Measurements from ENCODE around the gene ACSF3.

The ACSF3 gene

DNA sequence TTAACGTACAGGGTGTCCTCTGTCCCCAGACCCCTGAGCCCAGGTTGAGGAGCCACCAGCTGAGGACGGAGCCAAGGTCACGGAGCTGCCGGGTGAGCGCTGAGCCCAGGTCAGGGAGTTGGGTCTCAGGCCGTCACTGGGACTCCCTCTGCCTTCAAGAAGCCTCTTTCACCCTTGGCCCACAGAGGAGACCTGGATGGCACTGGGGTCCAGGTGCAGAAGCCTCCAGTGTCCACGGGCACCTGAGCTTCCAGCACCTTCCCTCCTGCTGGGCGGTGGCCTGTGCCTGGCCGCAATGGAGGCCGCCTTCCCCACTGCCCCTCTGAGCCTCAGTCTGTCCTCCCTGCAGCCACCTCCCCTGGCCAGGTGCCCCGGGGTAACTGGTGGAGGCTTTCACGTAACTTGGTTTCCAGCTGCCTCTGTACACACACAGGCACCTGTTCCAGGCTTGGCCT is 46.3 kb downstream of the ACSF3 start:
- H3K9ac ChIP-seq: no peak overlapping the region
- no peak overlapping the region for H3K4me3 ChIP-seq (ENCODE audit: low read depth, low read length)
- H3K79me2 ChIP-seq: peaks cover 2% of the 10 kb centered on the region
- no peaks in the 10 kb centered on the region for H3K36me3 ChIP-seq (ENCODE audit: control insufficient read depth, insufficient read depth, low read length)
- H3K27me3 ChIP-seq (ENCODE audit: control insufficient read depth, insufficient read depth, low read length): no peaks in the 10 kb centered on the region
- no peak overlapping the region for H2AFZ ChIP-seq
- no peaks in the 10 kb centered on the region for H3K9me3 ChIP-seq (ENCODE audit: control insufficient read depth, low read length)
- TF ChIP-seq, protein P1, sequence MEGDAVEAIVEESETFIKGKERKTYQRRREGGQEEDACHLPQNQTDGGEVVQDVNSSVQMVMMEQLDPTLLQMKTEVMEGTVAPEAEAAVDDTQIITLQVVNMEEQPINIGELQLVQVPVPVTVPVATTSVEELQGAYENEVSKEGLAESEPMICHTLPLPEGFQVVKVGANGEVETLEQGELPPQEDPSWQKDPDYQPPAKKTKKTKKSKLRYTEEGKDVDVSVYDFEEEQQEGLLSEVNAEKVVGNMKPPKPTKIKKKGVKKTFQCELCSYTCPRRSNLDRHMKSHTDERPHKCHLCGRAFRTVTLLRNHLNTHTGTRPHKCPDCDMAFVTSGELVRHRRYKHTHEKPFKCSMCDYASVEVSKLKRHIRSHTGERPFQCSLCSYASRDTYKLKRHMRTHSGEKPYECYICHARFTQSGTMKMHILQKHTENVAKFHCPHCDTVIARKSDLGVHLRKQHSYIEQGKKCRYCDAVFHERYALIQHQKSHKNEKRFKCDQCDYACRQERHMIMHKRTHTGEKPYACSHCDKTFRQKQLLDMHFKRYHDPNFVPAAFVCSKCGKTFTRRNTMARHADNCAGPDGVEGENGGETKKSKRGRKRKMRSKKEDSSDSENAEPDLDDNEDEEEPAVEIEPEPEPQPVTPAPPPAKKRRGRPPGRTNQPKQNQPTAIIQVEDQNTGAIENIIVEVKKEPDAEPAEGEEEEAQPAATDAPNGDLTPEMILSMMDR (IDR thresholded peaks at IDR 0.05): no peak
- no peak overlapping the region for H3K27ac ChIP-seq
- H3K4me1 ChIP-seq: no peaks in the 10 kb centered on the region
- no peak overlapping the region for H3K4me2 ChIP-seq (ENCODE audit: low read length)

DNA sequence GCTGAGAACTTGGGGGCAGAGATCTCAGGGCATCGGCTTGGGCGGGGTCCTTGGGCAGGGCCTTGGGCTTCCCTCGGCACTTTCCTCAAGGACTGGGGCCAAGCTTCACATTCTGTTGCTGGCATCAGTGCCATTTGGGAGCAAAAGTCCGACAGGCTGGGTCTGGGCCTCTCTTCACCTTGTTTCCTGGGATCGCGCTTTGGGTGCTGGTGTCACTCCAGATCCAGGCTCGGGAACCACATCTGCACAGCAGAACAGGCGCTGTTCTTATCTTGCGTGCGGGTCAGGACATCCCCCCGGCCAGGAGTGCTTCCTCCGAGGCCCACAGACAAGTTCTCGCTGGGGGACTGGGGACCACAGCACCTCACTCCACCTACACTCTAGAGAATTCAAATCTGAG is 46.7 kb downstream of the ACSF3 start:
- Histone ChIP-seq H3K9me3 (ENCODE audit: control insufficient read depth, low read length) (no peaks in the 10 kb centered on the region), H3K79me2 (peaks cover 2% of the 10 kb centered on the region), H3K36me3 (ENCODE audit: control insufficient read depth, insufficient read depth, low read length) (no peaks in the 10 kb centered on the region), H3K27ac (no peak overlapping the region), H3K4me2 (ENCODE audit: low read length) (no peak overlapping the region), H2AFZ (no peak overlapping the region), H3K27me3 (ENCODE audit: control insufficient read depth, insufficient read depth, low read length) (no peaks in the 10 kb centered on the region), H3K9ac (no peak overlapping the region), H3K4me1 (no peaks in the 10 kb centered on the region), H3K4me3 (ENCODE audit: low read depth, low read length) (no peak overlapping the region)
- TF ChIP-seq, protein P1 (IDR thresholded peaks at IDR 0.05): no peak

DNA sequence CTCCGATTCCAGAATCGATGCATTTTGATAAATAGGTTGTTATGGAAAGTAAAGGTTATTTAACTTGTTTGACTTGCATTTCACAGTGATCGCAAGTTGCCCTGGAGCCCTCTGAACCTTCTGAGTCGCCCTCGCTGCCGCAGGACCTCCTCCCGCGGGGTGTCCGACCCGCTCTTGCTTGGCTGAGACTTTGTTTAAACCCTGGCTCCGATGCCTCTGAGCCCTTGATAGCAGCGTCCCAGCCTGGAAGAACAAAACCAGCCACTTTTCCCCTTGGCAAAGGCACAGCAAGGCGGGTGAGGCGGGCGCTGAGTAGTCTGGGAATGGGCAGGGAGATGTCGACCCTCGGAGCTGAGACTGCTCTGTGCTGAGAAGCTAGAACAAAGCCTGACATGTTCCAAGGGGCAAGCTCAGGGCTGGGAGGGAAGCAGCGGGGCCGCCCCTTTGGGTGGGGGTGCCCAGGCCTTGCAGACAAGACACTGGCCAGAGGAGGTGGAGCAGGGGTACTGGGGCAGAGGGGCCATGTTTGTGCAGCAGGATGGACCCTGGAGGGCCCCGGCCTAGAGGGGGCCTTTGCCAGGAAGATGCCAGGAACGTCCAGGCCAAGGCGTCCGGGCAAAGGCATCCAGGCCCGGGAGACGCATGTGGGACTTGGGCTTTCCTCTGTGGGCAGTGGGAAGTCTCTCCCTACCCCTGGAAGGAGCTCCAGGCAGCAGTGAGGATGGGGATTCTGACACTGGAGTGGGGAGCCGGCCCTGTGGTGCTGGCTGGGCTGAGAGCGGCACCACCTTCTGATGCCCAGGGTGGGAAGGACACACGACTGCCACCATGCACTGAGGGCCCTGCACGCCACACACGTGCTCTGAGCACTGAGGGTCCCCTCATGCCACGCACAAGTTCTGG is 47.6 kb downstream of the ACSF3 start:
- Histone ChIP-seq H3K27ac (no peak overlapping the region), H2AFZ (no peak overlapping the region), H3K4me1 (no peaks in the 10 kb centered on the region), H3K9ac (no peak overlapping the region), H3K27me3 (ENCODE audit: control insufficient read depth, insufficient read depth, low read length) (no peaks in the 10 kb centered on the region), H3K9me3 (ENCODE audit: control insufficient read depth, low read length) (no peaks in the 10 kb centered on the region), H3K79me2 (no peaks in the 10 kb centered on the region), H3K4me3 (ENCODE audit: low read depth, low read length) (no peak overlapping the region), H3K36me3 (ENCODE audit: control insufficient read depth, insufficient read depth, low read length) (no peaks in the 10 kb centered on the region), H3K4me2 (ENCODE audit: low read length) (no peak overlapping the region)
- TF ChIP-seq, protein P1 (IDR thresholded peaks at IDR 0.05): no peak

DNA sequence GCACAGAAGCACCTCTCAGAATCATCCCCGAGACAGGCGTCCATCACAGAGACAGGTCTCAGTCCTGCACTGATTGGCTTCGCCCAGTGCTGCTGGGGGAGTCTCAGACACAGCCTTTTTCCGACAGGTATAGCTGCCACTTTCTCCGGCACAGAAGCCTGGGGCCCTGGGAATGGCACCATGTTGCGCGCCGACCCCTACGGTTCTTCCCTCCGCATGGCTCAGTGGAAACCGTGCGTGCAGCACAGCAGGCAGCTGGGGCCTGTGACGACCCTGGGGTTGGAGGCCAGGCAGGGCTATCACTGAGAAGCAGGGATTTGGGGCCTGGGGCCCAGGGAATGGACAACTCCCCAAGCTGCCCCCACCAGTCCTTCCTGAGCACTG is 48.2 kb downstream of the ACSF3 start:
- H3K79me2 ChIP-seq: no peaks in the 10 kb centered on the region
- H3K9ac ChIP-seq: no peak overlapping the region
- H3K4me2 ChIP-seq (ENCODE audit: low read length): no peak overlapping the region
- no peaks in the 10 kb centered on the region for H3K36me3 ChIP-seq (ENCODE audit: control insufficient read depth, insufficient read depth, low read length)
- H2AFZ ChIP-seq: no peak overlapping the region
- no peak overlapping the region for H3K27ac ChIP-seq
- H3K4me3 ChIP-seq (ENCODE audit: low read depth, low read length): no peak overlapping the region
- no peaks in the 10 kb centered on the region for H3K4me1 ChIP-seq
- no peaks in the 10 kb centered on the region for H3K27me3 ChIP-seq (ENCODE audit: control insufficient read depth, insufficient read depth, low read length)
- TF ChIP-seq, protein P1 (IDR thresholded peaks at IDR 0.05): no peak
- H3K9me3 ChIP-seq (ENCODE audit: control insufficient read depth, low read length): no peaks in the 10 kb centered on the region

All from parathyroid adenoma (tissue), 2 donors.